Measurements from ENCODE around the gene STK35. TPM values are rescaled to one million over a fixed set of nuclear protein-coding genes. Genes with fewer than 3 reads are reported as not detected.

Gene STK35
- total and polyA plus RNA-seq, 2 experiments from 2014 or later: 6.9 to 19.7 TPM

- TF ChIP-seq EZH2 (IDR thresholded peaks at IDR 0.05; ENCODE audit: insufficient read depth, poor library complexity, severe bottlenecking) (no peak), EZH2phosphoT487 (IDR thresholded peaks at IDR 0.05; ENCODE audit: insufficient read depth, low read depth) (no peak)
- Histone ChIP-seq H3K27me3 (replicated peaks; ENCODE audit: insufficient read depth) (no peaks in the 10 kb centered on the region), H3K9ac (no peak overlapping the region), H3K9me2 (ENCODE audit: insufficient read depth) (no peaks in the 10 kb centered on the region), H3K9me3 (ENCODE audit: low read depth) (no peaks in the 10 kb centered on the region), H3K79me2 (ENCODE audit: insufficient read depth) (peaks cover 96% of the 10 kb centered on the region), H3K4me1 (ENCODE audit: insufficient read depth) (peaks cover 46% of the 10 kb centered on the region), H3K4me3 (no peak overlapping the region), H3K27ac (no peak overlapping the region), H3K4me2 (ENCODE audit: unreplicated experiment) (no peak overlapping the region), H2AFZ (no peak overlapping the region), H3F3A (ENCODE audit: insufficient read depth) (peaks cover 31% of the 10 kb centered on the region), H3K36me3 (ENCODE audit: low read depth) (no peaks in the 10 kb centered on the region), H4K20me1 (ENCODE audit: insufficient read depth) (peaks cover 7% of the 10 kb centered on the region)
- DNase-seq: no peak
- in situ Hi-C loops (cut with MboI): no loop called here
- 100% methylated on average over 2 of the region's 2 CpGs for WGBS, 2 experiments (ENCODE audit: low coverage in 1 of 2, low lambda C conversion rate in 2 of 2, missing lambda C conversion rate in 2 of 2)
These were observed 38.1 kb downstream of the STK35 start for GRCh38 chr20:2139736-2140135.

GRCh38 chr20:2140561-2140960 lies 38.9 kb downstream of the STK35 start:
- DNase-seq: peak; percentile 77
- Histone ChIP-seq H3K9me3 (ENCODE audit: low read depth) (no peaks in the 10 kb centered on the region), H3K4me1 (ENCODE audit: insufficient read depth) (peaks cover 39% of the 10 kb centered on the region), H3K9ac (no peak overlapping the region), H3K79me2 (ENCODE audit: insufficient read depth) (peaks cover 93% of the 10 kb centered on the region), H3K9me2 (ENCODE audit: insufficient read depth) (no peaks in the 10 kb centered on the region), H3K27me3 (replicated peaks; ENCODE audit: insufficient read depth) (no peaks in the 10 kb centered on the region), H2AFZ (no peak overlapping the region), H3K4me3 (no peak overlapping the region), H3K27ac (peak overlapping the region; percentile 16; the same call in 1 of the 2 replicates), H3K36me3 (ENCODE audit: low read depth) (no peaks in the 10 kb centered on the region), H3K4me2 (ENCODE audit: unreplicated experiment) (no peak overlapping the region), H4K20me1 (ENCODE audit: insufficient read depth) (peaks cover 7% of the 10 kb centered on the region), H3F3A (ENCODE audit: insufficient read depth) (peaks cover 23% of the 10 kb centered on the region)
- in situ Hi-C loops (cut with MboI): no loop called here
- 60 to 67% methylated on average over 1 of the region's 1 CpG for WGBS, 2 experiments (ENCODE audit: low coverage in 1 of 2, low lambda C conversion rate in 2 of 2, missing lambda C conversion rate in 2 of 2)
- no peak for TF ChIP-seq EZH2 (IDR thresholded peaks at IDR 0.05; ENCODE audit: insufficient read depth, poor library complexity, severe bottlenecking)
- no peak for TF ChIP-seq EZH2phosphoT487 (IDR thresholded peaks at IDR 0.05; ENCODE audit: insufficient read depth, low read depth)

- Histone ChIP-seq H3K4me2 (ENCODE audit: unreplicated experiment) (no peak overlapping the region), H3F3A (ENCODE audit: insufficient read depth) (peaks cover 16% of the 10 kb centered on the region), H3K9me2 (ENCODE audit: insufficient read depth) (no peaks in the 10 kb centered on the region), H4K20me1 (ENCODE audit: insufficient read depth) (peaks cover 7% of the 10 kb centered on the region), H3K9me3 (ENCODE audit: low read depth) (no peaks in the 10 kb centered on the region), H3K36me3 (ENCODE audit: low read depth) (0 out of 2 replicates have a peak, but pooled peaks cover 3% of the 10 kb centered on the region), H3K27me3 (replicated peaks; ENCODE audit: insufficient read depth) (no peaks in the 10 kb centered on the region), H3K9ac (no peak overlapping the region), H3K4me1 (ENCODE audit: insufficient read depth) (peaks cover 33% of the 10 kb centered on the region), H3K79me2 (ENCODE audit: insufficient read depth) (peaks cover 79% of the 10 kb centered on the region), H3K27ac (no peak overlapping the region), H2AFZ (no peak overlapping the region), H3K4me3 (no peak overlapping the region)
- no peak for DNase-seq
- 87 to 90% methylated on average over 10 of the region's 10 CpGs for WGBS, 2 experiments (ENCODE audit: low coverage in 1 of 2, low lambda C conversion rate in 2 of 2, missing lambda C conversion rate in 2 of 2)
- in situ Hi-C loops (cut with MboI): no loop called here
- TF ChIP-seq EZH2phosphoT487 (IDR thresholded peaks at IDR 0.05; ENCODE audit: insufficient read depth, low read depth): no peak
- no peak for TF ChIP-seq EZH2 (IDR thresholded peaks at IDR 0.05; ENCODE audit: insufficient read depth, poor library complexity, severe bottlenecking)
These were observed 40.3 kb downstream of the STK35 start for GRCh38 chr20:2141600-2142575.

- H3K79me2 ChIP-seq (ENCODE audit: insufficient read depth): peaks cover 74% of the 10 kb centered on the region
- H3K27me3 ChIP-seq (replicated peaks; ENCODE audit: insufficient read depth): no peaks in the 10 kb centered on the region
- in situ Hi-C loops (cut with MboI): no loop called here
- H3K9me3 ChIP-seq (ENCODE audit: low read depth): no peaks in the 10 kb centered on the region
- no peak overlapping the region for H3K4me3 ChIP-seq
- no peak overlapping the region for H3K4me2 ChIP-seq (ENCODE audit: unreplicated experiment)
- no peak overlapping the region for H2AFZ ChIP-seq
- peaks cover 26% of the 10 kb centered on the region for H3K4me1 ChIP-seq (ENCODE audit: insufficient read depth)
- WGBS, 2 experiments (ENCODE audit: low coverage in 1 of 2, low lambda C conversion rate in 2 of 2, missing lambda C conversion rate in 2 of 2): 88 to 91% methylated on average over 6 of the region's 6 CpGs
- no peak overlapping the region for H3K27ac ChIP-seq
- no peak for DNase-seq
- H3K9ac ChIP-seq: no peak overlapping the region
- peaks cover 11% of the 10 kb centered on the region for H3F3A ChIP-seq (ENCODE audit: insufficient read depth)
- TF ChIP-seq EZH2 (IDR thresholded peaks at IDR 0.05; ENCODE audit: insufficient read depth, poor library complexity, severe bottlenecking) (no peak), EZH2phosphoT487 (IDR thresholded peaks at IDR 0.05; ENCODE audit: insufficient read depth, low read depth) (no peak)
- H3K36me3 ChIP-seq (ENCODE audit: low read depth): 0 out of 2 replicates have a peak, but pooled peaks cover 3% of the 10 kb centered on the region
- peaks cover 7% of the 10 kb centered on the region for H4K20me1 ChIP-seq (ENCODE audit: insufficient read depth)
- H3K9me2 ChIP-seq (ENCODE audit: insufficient read depth): no peaks in the 10 kb centered on the region
These were observed 41.0 kb downstream of the STK35 start for GRCh38 chr20:2142649-2143048.
